ENCODE measurements around the gene MAP6. TPM values are rescaled to one million over a fixed set of nuclear protein-coding genes. Genes with fewer than 3 reads are reported as not detected.
A peak's percentile ranks its signal among the peaks of the same experiment; 100 is the strongest.

The MAP6 gene
- total RNA-seq, 1 experiment from 2014 or later, result not detected

GRCh38 chr11:75653532-75653931 is 15.3 kb downstream of the MAP6 start:
- no peaks in the 10 kb centered on the region for H4K20me1 ChIP-seq (ENCODE audit: insufficient read depth)
- H3K9me2 ChIP-seq (ENCODE audit: insufficient read depth), result no peaks in the 10 kb centered on the region
- DNase-seq, result no peak
- POLR2A ChIA-PET (ENCODE audit: unreplicated experiment), result no interaction called here
- peak overlapping the region; percentile 14; the same call in 1 of the 2 replicates for H3K4me2 ChIP-seq
- TF ChIP-seq EZH2 (IDR thresholded peaks at IDR 0.05; ENCODE audit: low read depth) (no peak), CTCF (conservative IDR thresholded peaks at IDR 0.05) (no peak)
- CTCF ChIA-PET, result no interaction called here
- H3K4me3 ChIP-seq, result no peak overlapping the region
- no peak overlapping the region for H3K27ac ChIP-seq
- no peaks in the 10 kb centered on the region for H3K9me3 ChIP-seq (ENCODE audit: insufficient read depth, low read depth)
- peaks cover 10% of the 10 kb centered on the region; the same call in 1 of the 2 replicates for H3F3A ChIP-seq (ENCODE audit: insufficient read depth, low read depth)
- H3K36me3 ChIP-seq (ENCODE audit: low read depth), result no peaks in the 10 kb centered on the region
- no peaks in the 10 kb centered on the region for H3K79me2 ChIP-seq (ENCODE audit: low read depth)
- H3K4me1 ChIP-seq (replicated peaks; ENCODE audit: insufficient read depth), result peaks cover 15% of the 10 kb centered on the region
- intact Hi-C loops (cut with micrococcal nuclease; ENCODE audit: unreplicated experiment), result no loop called here
- no peak overlapping the region for H2AFZ ChIP-seq
- BruUV-seq (replicated peaks), result no TSS peak
- no peaks in the 10 kb centered on the region for H3K27me3 ChIP-seq (ENCODE audit: insufficient read depth, low read depth)

- no peaks in the 10 kb centered on the region for H3K27me3 ChIP-seq (ENCODE audit: insufficient read depth, low read depth)
- no peak overlapping the region for H3K4me2 ChIP-seq
- no peak for DNase-seq
- no peaks in the 10 kb centered on the region for H4K20me1 ChIP-seq (ENCODE audit: insufficient read depth)
- no peaks in the 10 kb centered on the region for H3K9me3 ChIP-seq (ENCODE audit: insufficient read depth, low read depth)
- no peaks in the 10 kb centered on the region for H3K79me2 ChIP-seq (ENCODE audit: low read depth)
- H3K27ac ChIP-seq, result no peak overlapping the region
- ChIA-PET POLR2A (ENCODE audit: unreplicated experiment) (no interaction called here), CTCF (no interaction called here)
- no peak for TF ChIP-seq CTCF (conservative IDR thresholded peaks at IDR 0.05)
- no peaks in the 10 kb centered on the region for H3K36me3 ChIP-seq (ENCODE audit: low read depth)
- H3K4me3 ChIP-seq, result no peak overlapping the region
- H3F3A ChIP-seq (ENCODE audit: insufficient read depth, low read depth), result peaks cover 10% of the 10 kb centered on the region; the same call in 1 of the 2 replicates
- BruUV-seq (replicated peaks), result no TSS peak
- H3K9me2 ChIP-seq (ENCODE audit: insufficient read depth), result no peaks in the 10 kb centered on the region
- peaks cover 15% of the 10 kb centered on the region for H3K4me1 ChIP-seq (replicated peaks; ENCODE audit: insufficient read depth)
- intact Hi-C loops (cut with micrococcal nuclease; ENCODE audit: unreplicated experiment), result no loop called here
- H2AFZ ChIP-seq, result no peak overlapping the region
Measured at GRCh38 chr11:75652936-75653335, 15.9 kb downstream of the MAP6 start.

- Histone ChIP-seq H3K4me3 (no peak overlapping the region), H3F3A (ENCODE audit: insufficient read depth, low read depth) (peaks cover 10% of the 10 kb centered on the region; the same call in 1 of the 2 replicates), H3K9me3 (ENCODE audit: insufficient read depth, low read depth) (no peaks in the 10 kb centered on the region), H3K4me2 (no peak overlapping the region), H3K4me1 (replicated peaks; ENCODE audit: insufficient read depth) (peaks cover 15% of the 10 kb centered on the region), H2AFZ (no peak overlapping the region), H3K79me2 (ENCODE audit: low read depth) (no peaks in the 10 kb centered on the region), H3K27me3 (ENCODE audit: insufficient read depth, low read depth) (no peaks in the 10 kb centered on the region), H3K27ac (no peak overlapping the region), H4K20me1 (ENCODE audit: insufficient read depth) (no peaks in the 10 kb centered on the region), H3K9me2 (ENCODE audit: insufficient read depth) (no peaks in the 10 kb centered on the region), H3K36me3 (ENCODE audit: low read depth) (no peaks in the 10 kb centered on the region)
- no peak for TF ChIP-seq CTCF (conservative IDR thresholded peaks at IDR 0.05)
- CTCF ChIA-PET, result no interaction called here
- no peak for DNase-seq
- POLR2A ChIA-PET (ENCODE audit: unreplicated experiment), result interaction anchor here (0.6 kb wide), 1 partner anchor 48 kb away, joined by 9 read pairs; no protein-coding TSS in a partner anchor
- intact Hi-C loops (cut with micrococcal nuclease; ENCODE audit: unreplicated experiment), result no loop called here
- no TSS peak for BruUV-seq (replicated peaks)
Measured at GRCh38 chr11:75651218-75651617, 17.6 kb downstream of the MAP6 start.

Measured in PC-9 (cell line).